ENCODE data around the gene MINDY2. TPM values are rescaled to one million over a fixed set of nuclear protein-coding genes. Genes with fewer than 3 reads are reported as not detected.
A peak's percentile ranks its signal among the peaks of the same experiment; 100 is the strongest.
"Not testable (repeated sequence)": the region's sequence is repeated elsewhere in the genome, so short reads cannot be mapped to it uniquely, and the experiment has no call there.

The MINDY2 gene
- total RNA-seq, 8 experiments from 2014 or later = 10.7 to 31.7 (median 18.0) TPM

DNA sequence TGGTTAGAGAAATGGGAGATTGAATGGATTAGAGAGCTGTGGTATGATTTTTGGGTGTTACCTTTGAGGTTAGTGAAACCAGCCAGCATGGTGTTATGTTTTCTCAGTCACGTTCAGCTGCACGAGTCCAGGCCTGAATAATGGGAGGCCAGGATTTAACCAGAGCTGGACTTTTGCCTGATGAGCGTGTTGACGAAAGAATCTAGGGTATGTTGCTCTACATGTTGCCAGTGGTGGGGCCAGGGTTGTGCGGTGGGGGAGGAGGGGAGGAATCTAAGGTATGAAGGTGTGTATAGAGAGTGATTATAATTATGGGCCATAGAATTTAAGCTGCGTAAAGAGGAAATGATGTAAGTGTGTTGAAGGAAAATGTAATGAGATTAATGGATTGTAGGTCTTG, 22.8 kb downstream of the MINDY2 start:
- no peak for ATAC-seq (replicated peaks in 6 of 8)
- Histone ChIP-seq H3K4me1 (replicated peaks in 1 of 2) (no peaks in the 10 kb centered on the region), H3K4me3 (no peak overlapping the region), H3K27ac (no peak overlapping the region)
- 63 to 100% (median 90%) methylated on average over 1 to 4 of the region's 6 CpGs; no CpG with 5 or more reads in 3 of the 10 experiments for WGBS, 10 experiments
- in situ Hi-C loops (cut with MboI; ENCODE audit: low pct_unique_long_range_greater_than_20kb in 2 of 9, low sequenced_read_pairs in 9 of 9, unreplicated experiment in 9 of 9) = no loop called here

DNA sequence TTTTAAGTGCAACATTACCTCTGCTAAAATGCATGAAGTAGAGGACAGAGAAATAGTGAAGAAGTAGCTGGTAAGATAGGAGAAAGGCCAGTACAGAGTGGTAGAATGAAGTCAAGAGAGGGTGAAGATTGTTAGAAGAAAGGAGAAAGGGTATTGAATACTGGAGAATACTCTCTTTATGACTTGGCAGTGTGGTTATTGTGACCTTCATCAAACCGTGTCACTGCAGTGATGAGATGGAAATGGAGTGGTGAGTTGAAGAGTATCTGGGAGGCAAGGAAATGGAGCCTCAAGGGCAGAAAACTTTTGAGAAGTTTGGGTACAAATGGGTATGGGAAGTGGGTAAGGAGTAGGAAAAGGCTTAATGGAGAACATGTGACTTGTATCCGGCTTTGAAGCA, 24.7 kb downstream of the MINDY2 start:
- no peak overlapping the region for H3K27ac ChIP-seq
- H3K4me3 ChIP-seq = no peak overlapping the region
- H3K4me1 ChIP-seq (replicated peaks in 1 of 2) = no peaks in the 10 kb centered on the region
- whole genome bisulfite sequencing, 10 experiments = 22 to 100% (median 87%) methylated on average over 1 to 2 of the region's 2 CpGs
- in situ Hi-C loops (cut with MboI; ENCODE audit: low pct_unique_long_range_greater_than_20kb in 2 of 9, low sequenced_read_pairs in 9 of 9, unreplicated experiment in 9 of 9) = no loop called here
- ATAC-seq (replicated peaks in 6 of 8) = no peak

DNA sequence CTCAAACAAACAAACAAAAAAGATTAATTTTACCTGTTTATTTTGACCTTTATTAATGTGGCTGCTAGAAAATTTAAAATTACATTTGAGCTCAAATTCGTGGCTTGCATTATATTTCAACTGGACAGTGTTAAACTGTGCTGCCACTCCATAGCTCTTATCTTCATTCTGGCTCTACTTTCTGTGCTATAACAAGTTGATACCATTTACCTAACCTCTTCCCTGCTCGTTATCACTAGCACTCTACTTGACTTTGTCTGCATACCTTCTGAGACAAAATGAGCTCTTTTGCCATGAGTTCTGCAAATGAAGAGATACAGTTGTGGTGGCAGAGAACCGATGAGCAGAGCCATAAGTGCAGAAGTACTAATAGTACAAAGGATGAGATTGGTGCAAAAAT, 26.4 kb downstream of the MINDY2 start:
- WGBS, 10 experiments = 73 to 100% (median 84%) methylated on average over 2 to 3 of the region's 3 CpGs; no CpG with 5 or more reads in 2 of the 10 experiments
- ATAC-seq (replicated peaks in 6 of 8) = no peak
- in situ Hi-C loops (cut with MboI; ENCODE audit: low pct_unique_long_range_greater_than_20kb in 2 of 9, low sequenced_read_pairs in 9 of 9, unreplicated experiment in 9 of 9) = no loop called here
- Histone ChIP-seq H3K27ac (no peak overlapping the region), H3K4me3 (no peak overlapping the region), H3K4me1 (replicated peaks in 1 of 2) (no peaks in the 10 kb centered on the region)

DNA sequence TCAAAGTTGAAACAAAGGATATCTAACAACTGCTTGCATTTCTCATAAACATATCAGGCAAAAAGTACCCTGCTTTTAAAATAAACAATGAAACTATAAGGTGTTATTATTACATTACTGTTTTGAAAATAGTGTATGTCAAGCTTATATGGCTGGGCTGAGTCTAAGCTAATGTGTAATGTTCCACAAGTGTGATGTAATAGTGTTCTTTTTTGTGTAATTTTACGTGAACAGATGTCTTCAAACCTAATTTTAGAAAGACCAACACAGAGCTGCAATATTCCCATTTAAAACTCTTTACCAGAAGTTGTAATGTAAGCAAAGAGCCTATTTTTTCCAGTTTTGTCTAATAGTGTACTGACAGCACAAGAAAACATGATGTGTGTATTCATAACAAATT, 34.0 kb downstream of the MINDY2 start:
- in situ Hi-C loops (cut with MboI; ENCODE audit: low pct_unique_long_range_greater_than_20kb in 2 of 9, low sequenced_read_pairs in 9 of 9, unreplicated experiment in 9 of 9) = no loop called here
- Histone ChIP-seq H3K27ac (no peak overlapping the region), H3K4me3 (no peak overlapping the region), H3K4me1 (replicated peaks in 1 of 2) (no peaks in the 10 kb centered on the region)
- 29 to 100% (median 89%) methylated on average over 1 of the region's 1 CpG; no CpG with 5 or more reads in 3 of the 10 experiments for WGBS, 10 experiments
- ATAC-seq (replicated peaks in 6 of 8) = no peak

DNA sequence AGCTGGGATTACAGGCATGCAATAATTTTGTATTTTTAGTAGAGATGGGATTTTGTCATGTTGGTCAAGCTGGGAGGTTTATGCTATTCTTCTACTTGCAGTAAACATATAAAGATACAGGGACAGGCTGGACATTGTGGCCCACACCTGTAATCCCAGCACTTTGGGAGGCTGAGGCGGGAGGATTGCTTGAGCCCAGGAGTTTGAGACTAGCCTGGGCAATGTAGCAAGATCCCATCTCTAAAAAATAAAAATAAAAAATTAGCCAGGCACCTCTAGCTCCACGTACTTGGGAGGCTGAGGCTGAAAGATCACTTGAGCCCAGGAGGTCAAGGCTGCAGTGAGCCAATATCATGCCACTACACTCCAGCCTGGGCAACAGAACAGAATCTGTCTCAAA, 52.2 kb downstream of the MINDY2 start:
- H3K4me3 ChIP-seq; H3K27ac ChIP-seq; in situ Hi-C loops (cut with MboI; ENCODE audit: low pct_unique_long_range_greater_than_20kb in 2 of 9, low sequenced_read_pairs in 9 of 9, unreplicated experiment in 9 of 9); ATAC-seq (replicated peaks in 6 of 8); H3K4me1 ChIP-seq (replicated peaks in 1 of 2): not testable (repeated sequence)
- WGBS, 10 experiments = 92 to 100% (median 100%) methylated on average over 1 of the region's 2 CpGs; no CpG with 5 or more reads in 4 of the 10 experiments

DNA sequence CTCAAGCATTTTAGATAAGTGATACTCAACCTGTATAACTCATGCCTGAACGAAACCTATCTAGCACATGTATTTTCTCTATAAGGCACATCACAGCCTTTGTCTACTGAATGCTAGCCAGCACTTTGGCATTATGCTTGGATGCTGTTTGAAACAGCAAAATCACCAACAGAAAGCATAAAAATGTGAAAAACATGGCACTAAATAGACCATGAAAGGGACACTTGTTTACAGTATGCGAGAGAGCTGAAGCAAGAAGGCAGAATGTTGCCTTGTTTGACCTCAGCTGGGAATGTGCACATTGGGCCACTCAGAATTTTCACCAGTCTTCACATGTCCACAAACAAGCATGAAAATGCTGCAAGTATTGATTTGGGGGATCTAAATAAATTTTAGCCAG, 59.5 kb downstream of the MINDY2 start:
- H3K27ac ChIP-seq = no peak overlapping the region
- 79 to 100% (median 100%) methylated on average over 1 to 2 of the region's 2 CpGs; no CpG with 5 or more reads in 3 of the 10 experiments for WGBS, 10 experiments
- H3K4me1 ChIP-seq (replicated peaks in 1 of 2) = peaks cover 0 to 9% of the 10 kb centered on the region in 2 donors
- H3K4me3 ChIP-seq = no peak overlapping the region
- ATAC-seq (replicated peaks in 6 of 8) = no peak
- in situ Hi-C loops (cut with MboI; ENCODE audit: low pct_unique_long_range_greater_than_20kb in 2 of 9, low sequenced_read_pairs in 9 of 9, unreplicated experiment in 9 of 9) = no loop called here

DNA sequence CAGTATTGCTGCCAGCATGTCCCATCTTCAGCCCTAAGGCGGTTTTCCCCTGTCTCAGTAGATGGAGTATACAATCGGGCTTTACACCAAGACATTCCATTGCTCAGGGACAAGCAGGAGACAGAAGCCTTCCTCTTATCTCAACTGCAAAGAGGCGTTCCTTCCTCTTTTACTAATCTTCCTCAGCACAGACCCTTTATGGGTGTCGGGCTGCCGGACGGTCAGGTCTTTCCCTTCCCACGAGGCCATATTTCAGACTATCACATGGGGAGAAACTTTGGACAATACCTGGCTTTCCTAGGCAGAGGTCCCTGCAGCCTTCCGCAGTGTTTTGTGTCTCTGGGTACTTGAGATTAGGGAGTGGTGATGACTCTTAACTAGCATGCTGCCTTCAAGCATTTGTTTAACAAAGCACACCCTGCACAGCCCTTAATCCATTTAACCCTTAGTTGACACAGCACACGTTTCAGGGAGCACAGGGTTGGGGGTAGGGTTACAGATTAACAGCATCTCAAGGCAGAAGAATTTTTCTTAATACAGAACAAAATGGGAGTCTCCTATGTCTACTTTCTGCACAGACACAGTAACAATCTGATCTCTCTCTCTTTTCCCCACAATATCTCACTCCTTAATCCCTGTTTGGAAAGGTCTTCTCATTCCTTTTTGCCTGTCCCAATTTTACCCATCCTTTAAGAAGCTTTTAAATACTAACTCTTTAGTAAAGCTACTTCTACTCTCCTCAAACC, 62.8 kb downstream of the MINDY2 start:
- H3K27ac ChIP-seq; H3K4me3 ChIP-seq; in situ Hi-C loops (cut with MboI; ENCODE audit: low pct_unique_long_range_greater_than_20kb in 2 of 9, low sequenced_read_pairs in 9 of 9, unreplicated experiment in 9 of 9); H3K4me1 ChIP-seq (replicated peaks in 1 of 2); ATAC-seq (replicated peaks in 6 of 8): not testable (repeated sequence)
- 0 to 64% (median 30%) methylated on average over 1 to 7 of the region's 9 CpGs; no CpG with 5 or more reads in 4 of the 10 experiments for WGBS, 10 experiments

DNA sequence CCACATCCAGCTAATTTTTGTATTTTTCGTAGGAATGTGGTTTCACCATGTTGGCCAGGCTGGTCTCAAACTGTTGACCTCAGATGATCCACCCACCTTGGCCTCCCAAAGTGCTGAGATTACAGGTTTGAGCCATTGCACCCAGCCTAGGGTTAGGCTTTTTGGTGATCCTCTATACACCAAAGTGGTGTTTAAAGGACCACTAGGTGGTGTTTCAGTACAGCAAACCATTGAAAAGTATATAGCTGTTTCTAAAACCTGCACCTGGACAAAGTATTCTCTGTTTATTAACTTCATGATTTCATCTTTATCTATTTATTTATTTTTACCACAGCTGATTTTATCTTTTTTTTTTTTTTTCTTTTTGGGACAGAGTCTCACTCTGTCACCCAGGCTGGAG, 68.4 kb downstream of the MINDY2 start:
- WGBS, 10 experiments = 83 to 100% (median 100%) methylated on average over 1 of the region's 1 CpG; no CpG with 5 or more reads in 5 of the 10 experiments
- peak in 1 of 8 experiments; percentile 22 for ATAC-seq (replicated peaks in 6 of 8)
- in situ Hi-C loops (cut with MboI; ENCODE audit: low pct_unique_long_range_greater_than_20kb in 2 of 9, low sequenced_read_pairs in 9 of 9, unreplicated experiment in 9 of 9) = no loop called here
- no peak overlapping the region for H3K4me3 ChIP-seq
- H3K4me1 ChIP-seq (replicated peaks in 1 of 2) = no peaks in the 10 kb centered on the region
- H3K27ac ChIP-seq = no peak overlapping the region

DNA sequence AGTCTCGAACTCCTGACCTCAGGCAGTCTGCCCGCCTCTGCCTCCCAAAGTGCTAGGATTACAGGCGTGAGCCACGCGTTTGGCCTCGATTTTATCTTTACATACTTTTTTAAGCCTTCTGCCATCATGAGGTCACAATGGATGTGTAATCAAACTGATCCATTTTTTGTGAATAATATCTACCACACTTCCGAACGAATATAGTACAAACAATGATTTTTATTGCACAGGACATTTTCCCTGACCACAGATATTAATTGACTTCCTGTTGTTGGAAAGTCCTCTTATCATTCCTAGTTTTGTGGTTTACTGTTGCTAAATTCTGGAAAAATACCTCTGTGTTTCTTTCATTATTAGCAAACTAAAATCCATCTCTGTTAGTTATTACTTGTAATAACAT, 68.9 kb downstream of the MINDY2 start:
- no peak overlapping the region for H3K27ac ChIP-seq
- ATAC-seq (replicated peaks in 6 of 8) = no peak
- in situ Hi-C loops (cut with MboI; ENCODE audit: low pct_unique_long_range_greater_than_20kb in 2 of 9, low sequenced_read_pairs in 9 of 9, unreplicated experiment in 9 of 9) = no loop called here
- no peak overlapping the region for H3K4me3 ChIP-seq
- 77 to 100% (median 94%) methylated on average over 2 to 8 of the region's 8 CpGs; no CpG with 5 or more reads in 1 of the 10 experiments for WGBS, 10 experiments
- H3K4me1 ChIP-seq (replicated peaks in 1 of 2) = no peaks in the 10 kb centered on the region

DNA sequence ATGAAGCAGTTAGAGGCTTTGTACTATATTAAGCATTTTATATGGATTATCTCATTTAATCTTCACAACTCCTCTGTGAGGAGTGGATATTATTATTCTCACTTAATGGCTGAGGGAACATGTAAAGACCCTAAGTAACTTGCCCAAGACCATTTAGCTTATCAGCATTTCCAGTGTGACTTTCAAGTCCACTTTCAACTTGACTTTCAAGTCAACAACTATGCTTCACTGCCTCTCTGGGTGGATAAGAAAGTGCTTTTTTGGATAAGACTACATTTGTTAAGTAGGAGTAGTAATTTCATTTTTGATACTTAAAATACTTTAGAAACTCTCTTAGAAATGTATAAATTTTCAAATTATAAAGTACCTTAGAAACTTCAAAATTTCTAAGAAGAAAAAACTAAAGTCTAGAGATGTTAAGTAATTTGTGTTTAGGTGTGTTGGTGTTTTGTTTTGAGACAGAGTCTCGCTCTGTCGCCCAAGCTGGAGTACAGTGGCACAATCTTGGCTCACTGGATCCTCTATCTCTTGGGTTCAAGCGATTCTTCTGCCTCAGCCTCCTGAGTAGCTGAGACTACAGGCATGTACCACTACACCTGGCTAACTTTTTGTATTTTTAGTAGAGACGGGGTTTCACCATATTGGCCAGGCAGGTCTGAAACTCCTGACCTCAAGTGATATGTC, 71.8 kb downstream of the MINDY2 start:
- in situ Hi-C loops (cut with MboI; ENCODE audit: low pct_unique_long_range_greater_than_20kb in 2 of 9, low sequenced_read_pairs in 9 of 9, unreplicated experiment in 9 of 9) = no loop called here
- no peak overlapping the region for H3K27ac ChIP-seq
- no peaks in the 10 kb centered on the region for H3K4me1 ChIP-seq (replicated peaks in 1 of 2)
- no peak for ATAC-seq (replicated peaks in 6 of 8)
- no peak overlapping the region for H3K4me3 ChIP-seq
- WGBS, 10 experiments = 80 to 100% (median 100%) methylated on average over 1 to 4 of the region's 4 CpGs; no CpG with 5 or more reads in 2 of the 10 experiments

DNA sequence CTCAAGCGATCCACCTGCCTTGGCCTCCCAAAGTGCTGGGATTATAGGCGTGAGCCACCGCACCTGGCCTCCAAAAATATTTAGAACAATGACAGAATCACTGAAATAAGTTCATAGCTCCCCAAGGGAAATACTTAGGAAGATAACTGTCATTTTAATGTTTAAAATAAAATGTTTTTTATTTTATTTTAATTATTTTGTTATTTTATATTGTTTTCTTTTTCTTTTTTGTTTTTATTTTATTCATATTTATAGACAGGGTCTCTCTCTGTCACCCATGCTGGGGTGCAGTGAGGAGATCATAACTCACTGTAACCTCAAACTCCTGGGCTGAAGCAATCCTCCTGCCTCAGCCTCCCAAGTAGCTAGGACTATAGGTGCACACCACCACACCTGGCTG, 80.1 kb downstream of the MINDY2 start:
- not testable (repeated sequence) for ATAC-seq (replicated peaks in 6 of 8)

DNA sequence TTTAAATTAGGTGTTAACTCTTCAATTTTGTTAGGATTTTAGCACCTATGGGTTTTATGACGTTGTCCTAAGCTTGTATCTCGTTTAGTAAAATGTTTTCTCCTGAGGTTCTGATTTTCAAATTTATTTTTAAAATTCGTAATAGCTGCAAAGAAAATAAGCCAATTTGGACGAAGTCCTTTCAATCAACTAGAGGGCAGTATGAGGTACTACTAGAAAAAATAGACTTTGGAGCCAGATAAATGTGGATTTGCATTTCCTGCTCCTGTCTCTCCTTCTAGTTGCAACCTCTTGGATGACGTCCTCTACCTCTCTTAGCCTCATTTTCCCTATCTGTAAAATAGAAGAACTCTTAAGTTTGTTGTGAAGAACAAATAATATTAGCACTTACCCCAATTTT, 81.2 kb downstream of the MINDY2 start:
- in situ Hi-C loops (cut with MboI; ENCODE audit: low pct_unique_long_range_greater_than_20kb in 2 of 9, low sequenced_read_pairs in 9 of 9, unreplicated experiment in 9 of 9) = loop anchor here in 1 of 9 experiments (25.0 kb wide), 1 partner anchor 615 kb away; no protein-coding TSS in a partner anchor
- no peak overlapping the region for H3K4me3 ChIP-seq
- H3K27ac ChIP-seq = no peak overlapping the region
- no peaks in the 10 kb centered on the region for H3K4me1 ChIP-seq (replicated peaks in 1 of 2)
- 41 to 97% (median 90%) methylated on average over 2 to 5 of the region's 5 CpGs for WGBS, 10 experiments
- ATAC-seq (replicated peaks in 6 of 8) = no peak

More for the DNA sequence above, 80.1 kb downstream of the MINDY2 start:
- 90 to 100% (median 95%) methylated on average over 2 to 3 of the region's 3 CpGs for WGBS, 10 experiments
- H3K4me3 ChIP-seq; H3K4me1 ChIP-seq (replicated peaks in 1 of 2); H3K27ac ChIP-seq: not testable (repeated sequence)
- in situ Hi-C loops (cut with MboI; ENCODE audit: low pct_unique_long_range_greater_than_20kb in 2 of 9, low sequenced_read_pairs in 9 of 9, unreplicated experiment in 9 of 9) = loop anchor here in 1 of 9 experiments (25.0 kb wide), 1 partner anchor 614 kb away; no protein-coding TSS in a partner anchor

DNA sequence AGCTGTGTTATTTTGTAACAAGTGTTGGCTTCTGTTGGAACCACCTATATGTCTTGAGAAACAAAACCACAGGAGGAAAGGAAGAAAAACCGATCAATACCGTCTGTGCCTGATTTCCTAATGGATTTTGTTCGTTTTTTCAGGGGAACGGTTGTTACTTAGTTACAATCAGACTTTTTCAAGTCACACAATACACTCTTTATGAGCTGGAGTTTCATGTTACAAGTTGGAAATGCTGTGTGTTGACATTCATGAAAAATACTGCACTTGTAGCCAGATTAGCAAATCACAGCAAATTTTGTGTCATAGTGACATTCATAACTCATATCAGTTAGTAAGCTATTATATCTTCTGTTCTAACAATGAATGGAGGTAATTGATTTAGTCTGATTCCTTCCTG, 83.5 kb downstream of the MINDY2 start:
- WGBS, 10 experiments = 55 to 94% (median 89%) methylated on average over 2 to 4 of the region's 4 CpGs
- in situ Hi-C loops (cut with MboI; ENCODE audit: low pct_unique_long_range_greater_than_20kb in 2 of 9, low sequenced_read_pairs in 9 of 9, unreplicated experiment in 9 of 9) = loop anchor here in 1 of 9 experiments (25.0 kb wide), 1 partner anchor 617 kb away; no protein-coding TSS in a partner anchor

More for the DNA sequence above, 83.5 kb downstream of the MINDY2 start:
- H3K4me3 ChIP-seq = no peak overlapping the region
- H3K27ac ChIP-seq = no peak overlapping the region
- ATAC-seq (replicated peaks in 6 of 8) = no peak
- H3K4me1 ChIP-seq (replicated peaks in 1 of 2) = no peaks in the 10 kb centered on the region

Measured in motor neuron (in vitro differentiated cells).